Aorta (tissue), 5 donors: ENCODE results near the gene AKT3. TPM values are rescaled to one million over a fixed set of nuclear protein-coding genes. Genes with fewer than 3 reads are reported as not detected.

ENCODE experiments used
- ATAC-seq: fragments of 200-7000 bp; cut with Tn5 transposase; one replicate; pipeline ENCODE4 v1.9.1; 2022; ENCODE audit warnings: moderate library complexity; ENCODE audit not compliant: low FRiP score
- DNase-seq, 2 donors: peaks; one replicate each; pipeline ENCODE4 v3.0.0-alpha.2; 2020
- H3K27ac ChIP-seq, 2 donors: one replicate each; pipeline ENCODE4 v1.5.1; 2013; ENCODE audit warnings: low read length in 2 of 2, mild to moderate bottlenecking in 2 of 2, moderate library complexity in 2 of 2, control low read depth in 1 of 2, inconsistent platforms in 1 of 2, low read depth in 1 of 2
- H3K27me3 ChIP-seq, 2 donors: one replicate each; pipeline ENCODE4 v1.6.1; 2013; ENCODE audit warnings: control low read depth in 1 of 2, low read length in 1 of 2, mild to moderate bottlenecking in 1 of 2, moderate library complexity in 1 of 2; ENCODE audit not compliant: insufficient read depth in 2 of 2, control insufficient read depth in 1 of 2
- H3K36me3 ChIP-seq, 2 donors: one replicate each; pipeline ENCODE4 v1.6.1; 2013; ENCODE audit warnings: control low read depth in 1 of 2, low read length in 1 of 2, mild to moderate bottlenecking in 1 of 2; ENCODE audit not compliant: insufficient read depth in 2 of 2, control insufficient read depth in 1 of 2
- H3K4me1 ChIP-seq, 2 donors: one replicate each; pipeline ENCODE4 v1.6.1; 2013; ENCODE audit warnings: low read length in 2 of 2, control low read depth in 1 of 2, mild to moderate bottlenecking in 1 of 2, moderate library complexity in 1 of 2; ENCODE audit not compliant: insufficient read depth in 2 of 2, control insufficient read depth in 1 of 2
- H3K4me3 ChIP-seq, 2 donors: one replicate each; pipeline ENCODE4 v1.5.1; 2013; ENCODE audit warnings: low read length in 2 of 2, control low read depth in 1 of 2, mild to moderate bottlenecking in 1 of 2
- H3K9me3 ChIP-seq: one replicate; pipeline ENCODE4 v1.6.1; 2013; ENCODE audit warnings: mild to moderate bottlenecking, low read length; ENCODE audit not compliant: control insufficient read depth
- WGBS, 2 donors: extraction: QIAGEN DNeasy Blood & Tissue Kit; methylation state at CpG; one replicate each; pipeline ENCODE4 v1.1.7; 2013; 5-methylcytosine and 5-hydroxymethylcytosine counted together
- intact Hi-C, 2 donors: fragments of 100-400 bp; cut with DNase I; formaldehyde crosslinking; loops; one replicate each; pipeline versions ENCODE4 v1.14.2 to v1.15.0; 2022
- polyA plus RNA-seq, 2 donors: library from polyadenylated mRNA; stranded (reverse); fragments of 200-250 nt; gene quantifications; one replicate each; pipeline ENCODE4 v1.2.3, GENCODE V29; 2013
- total RNA-seq, 2 donors: library from RNA; stranded (reverse); fragmentation: NEBNext Ultra II Directional; extraction: Animal tissue kit (Norgen Biotek cat#: 25700); gene quantifications; one replicate each; pipeline ENCODE4 v1.2.1, GENCODE V29; 2021
- donor health status: healthy with polysubstance abuse.
- donor health status: Bipolar disorder and iron deficiency.
- donor health status: DM: no; HTN: no; CAD: no.
- donor health status: DM: no; HTN: no; CAD: no.
- donor health status: DM: yes; HTN: yes; CAD: no.

The AKT3 gene
- total and polyA plus RNA-seq, 4 donors: 18.6 to 177 (median 104) TPM

DNA sequence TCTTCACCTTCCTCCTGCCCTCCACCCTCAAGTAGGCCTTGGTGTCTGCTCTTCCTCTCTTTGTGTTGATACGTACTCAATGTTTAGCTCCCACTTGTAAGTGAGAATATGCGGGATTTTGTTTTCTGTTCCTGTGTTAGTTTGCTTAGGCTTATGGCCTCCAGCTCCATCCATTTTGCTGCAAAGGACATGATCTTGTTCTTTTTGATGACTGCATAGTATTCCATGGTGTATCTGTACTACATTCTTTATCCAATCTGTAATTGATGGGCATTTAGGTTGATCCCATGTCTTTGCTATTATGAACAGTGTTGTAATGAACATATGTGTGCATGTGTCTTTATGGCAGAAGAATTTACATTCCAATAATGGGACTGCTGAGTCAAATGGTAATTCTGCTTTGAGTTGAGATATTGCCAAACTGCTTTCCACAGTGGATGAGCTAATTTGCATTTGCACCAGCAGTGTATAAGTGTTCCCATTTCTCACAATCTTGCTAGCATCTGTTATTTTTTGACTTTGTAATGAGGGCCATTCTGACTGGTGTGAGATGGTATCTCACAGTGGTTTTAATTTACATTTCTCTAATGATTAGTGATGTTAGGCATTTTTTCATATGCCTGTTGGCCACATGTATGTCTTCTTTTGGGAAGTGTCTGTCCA is 321.5 kb downstream of the AKT3 start:
- no peak for DNase-seq

DNA sequence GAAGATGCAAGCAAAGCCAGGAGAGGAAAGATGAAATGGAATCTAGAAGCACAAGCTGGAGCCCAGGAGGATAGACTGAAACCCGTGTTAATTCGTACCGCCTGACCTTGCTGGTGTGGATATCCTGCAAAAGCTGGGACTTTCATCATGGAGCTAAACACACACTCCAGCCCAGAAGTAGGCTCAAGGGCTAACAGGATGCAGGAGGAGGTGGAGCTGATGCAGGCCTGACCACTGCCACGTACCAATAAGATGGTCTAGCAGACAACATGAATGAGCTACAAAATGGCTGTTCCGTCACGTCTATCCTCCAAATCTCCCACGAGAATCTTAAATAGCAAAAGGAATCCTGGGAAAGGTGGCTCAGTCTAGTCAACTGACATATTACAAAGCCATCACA is 323.9 kb downstream of the AKT3 start:
- H3K4me1 ChIP-seq: peaks cover 1 to 4% of the 10 kb centered on the region in 2 donors
- intact Hi-C loops: no loop called here
- no peak overlapping the region for H3K4me3 ChIP-seq
- no peaks in the 10 kb centered on the region for H3K36me3 ChIP-seq
- H3K27me3 ChIP-seq: no peaks in the 10 kb centered on the region
- peak overlapping the region in 1 of 2 donors; percentile 63 for H3K27ac ChIP-seq
- WGBS, 2 donors: 95 to 96% methylated on average over 7 of the region's 7 CpGs
- DNase-seq: no peak
- no peaks in the 10 kb centered on the region for H3K9me3 ChIP-seq
- no peak for ATAC-seq

More for the DNA sequence above, 321.5 kb downstream of the AKT3 start:
- Histone ChIP-seq H3K27me3 (no peaks in the 10 kb centered on the region), H3K9me3 (no peaks in the 10 kb centered on the region), H3K36me3 (no peaks in the 10 kb centered on the region), H3K4me3 (no peak overlapping the region), H3K4me1 (peaks cover 0 to 4% of the 10 kb centered on the region in 2 donors), H3K27ac (no peak overlapping the region)
- ATAC-seq: no peak
- intact Hi-C loops: no loop called here
- 97 to 100% methylated on average over 2 of the region's 2 CpGs for WGBS, 2 donors

DNA sequence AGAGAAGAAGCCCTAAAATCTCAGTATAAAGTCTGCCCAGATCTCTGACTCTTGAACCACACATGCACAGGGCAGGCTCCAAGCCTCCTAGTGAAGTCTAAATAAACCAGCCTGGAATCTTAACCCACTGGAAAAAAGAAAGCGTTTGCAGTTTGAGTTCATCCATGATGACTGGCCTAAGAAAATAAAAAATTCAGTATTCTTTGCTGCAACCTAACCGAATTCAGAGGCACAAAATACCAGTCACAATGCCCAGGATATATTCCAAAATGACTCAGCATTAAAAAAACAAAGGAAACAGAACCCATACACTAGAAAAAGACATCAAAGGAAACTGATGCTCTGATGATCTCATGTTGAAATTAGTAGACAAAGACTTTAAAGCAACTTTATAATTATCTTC is 325.0 kb downstream of the AKT3 start:
- H3K4me3 ChIP-seq: no peak overlapping the region
- H3K4me1 ChIP-seq: peaks cover 1 to 4% of the 10 kb centered on the region in 2 donors
- H3K27me3 ChIP-seq: no peaks in the 10 kb centered on the region
- WGBS, 2 donors: 0 to 4% methylated on average over 2 of the region's 2 CpGs
- no peaks in the 10 kb centered on the region for H3K9me3 ChIP-seq
- H3K36me3 ChIP-seq: no peaks in the 10 kb centered on the region
- no peak for DNase-seq
- peak overlapping the region in 1 of 2 donors; percentile 67 for H3K27ac ChIP-seq
- no peak for ATAC-seq
- intact Hi-C loops: no loop called here

DNA sequence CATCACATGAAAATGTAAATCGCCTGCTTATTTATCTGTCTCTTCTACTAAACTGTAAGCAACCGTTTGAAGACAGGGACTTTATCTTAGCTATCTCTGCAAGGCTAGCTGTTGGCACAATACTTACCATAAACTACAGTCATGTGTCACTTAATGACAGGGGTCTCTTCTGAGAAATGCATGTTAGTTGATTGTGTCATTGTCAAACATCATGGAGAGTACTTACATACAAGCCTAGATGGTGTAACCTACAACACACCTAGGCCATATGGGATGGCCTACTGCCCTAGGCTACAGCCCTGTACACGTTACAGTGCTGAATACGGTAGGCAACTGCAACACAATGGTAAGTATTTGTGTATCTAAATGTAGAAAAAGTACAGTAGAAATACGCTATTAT is 326.3 kb downstream of the AKT3 start:
- Histone ChIP-seq H3K4me1 (peaks cover 1 to 4% of the 10 kb centered on the region in 2 donors), H3K27me3 (no peaks in the 10 kb centered on the region), H3K9me3 (no peaks in the 10 kb centered on the region), H3K36me3 (no peaks in the 10 kb centered on the region), H3K4me3 (no peak overlapping the region), H3K27ac (no peak overlapping the region)
- intact Hi-C loops: no loop called here
- ATAC-seq: no peak
- DNase-seq: no peak
- 89 to 90% methylated on average over 5 of the region's 5 CpGs for WGBS, 2 donors

DNA sequence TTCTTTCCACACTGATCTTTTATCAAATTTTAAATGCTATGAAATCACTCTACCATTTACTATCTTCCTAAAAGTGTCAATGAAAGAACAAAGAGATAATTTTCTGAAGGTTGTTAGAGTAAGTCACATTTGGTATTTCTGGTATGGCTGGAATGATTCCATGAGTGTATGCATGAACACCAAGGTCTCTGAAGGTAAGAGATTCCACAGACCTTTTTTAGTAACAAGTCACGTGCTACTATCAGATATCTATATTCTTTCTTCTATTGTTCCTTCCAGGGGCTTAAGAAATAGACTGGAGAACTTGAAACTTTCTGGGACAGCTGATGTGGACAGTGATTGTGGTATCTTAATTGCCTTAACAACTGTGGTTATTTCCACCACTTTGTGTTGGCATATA is 329.2 kb downstream of the AKT3 start:
- H3K36me3 ChIP-seq: no peaks in the 10 kb centered on the region
- H3K4me3 ChIP-seq: no peak overlapping the region
- no peak for ATAC-seq
- H3K4me1 ChIP-seq: peaks cover 1 to 4% of the 10 kb centered on the region in 2 donors
- intact Hi-C loops: no loop called here
- no peak overlapping the region for H3K27ac ChIP-seq
- no peaks in the 10 kb centered on the region for H3K9me3 ChIP-seq
- WGBS, 2 donors: 50 to 65% methylated on average over 1 of the region's 1 CpG
- no peak for DNase-seq
- H3K27me3 ChIP-seq: no peaks in the 10 kb centered on the region

DNA sequence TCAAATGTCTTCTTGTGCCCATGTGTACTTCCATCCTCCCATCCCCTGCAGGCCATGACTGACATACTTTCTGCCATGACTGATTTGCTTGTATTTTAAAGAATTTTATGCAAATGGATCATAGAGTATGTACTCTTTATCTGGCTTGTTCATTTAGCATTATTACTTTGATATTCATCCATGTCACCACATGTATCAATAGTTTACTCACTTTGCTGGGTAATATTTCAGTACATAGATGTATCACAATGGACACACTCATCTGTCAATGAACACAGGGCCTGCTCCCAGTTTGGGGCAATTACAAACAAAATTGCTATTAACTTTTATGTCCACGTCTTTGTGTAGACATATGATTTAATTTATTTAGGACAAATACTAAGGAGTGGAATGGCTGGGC is 335.1 kb downstream of the AKT3 start:
- no peaks in the 10 kb centered on the region for H3K27me3 ChIP-seq
- no peaks in the 10 kb centered on the region for H3K9me3 ChIP-seq
- no peak overlapping the region for H3K27ac ChIP-seq
- whole genome bisulfite sequencing, 2 donors: 90 to 92% methylated on average over 1 of the region's 1 CpG
- H3K4me1 ChIP-seq: no peaks in the 10 kb centered on the region
- DNase-seq (no peak), ATAC-seq (no peak)
- H3K36me3 ChIP-seq: peaks cover 4 to 6% of the 10 kb centered on the region in 2 donors
- H3K4me3 ChIP-seq: no peak overlapping the region
- intact Hi-C loops: no loop called here

DNA sequence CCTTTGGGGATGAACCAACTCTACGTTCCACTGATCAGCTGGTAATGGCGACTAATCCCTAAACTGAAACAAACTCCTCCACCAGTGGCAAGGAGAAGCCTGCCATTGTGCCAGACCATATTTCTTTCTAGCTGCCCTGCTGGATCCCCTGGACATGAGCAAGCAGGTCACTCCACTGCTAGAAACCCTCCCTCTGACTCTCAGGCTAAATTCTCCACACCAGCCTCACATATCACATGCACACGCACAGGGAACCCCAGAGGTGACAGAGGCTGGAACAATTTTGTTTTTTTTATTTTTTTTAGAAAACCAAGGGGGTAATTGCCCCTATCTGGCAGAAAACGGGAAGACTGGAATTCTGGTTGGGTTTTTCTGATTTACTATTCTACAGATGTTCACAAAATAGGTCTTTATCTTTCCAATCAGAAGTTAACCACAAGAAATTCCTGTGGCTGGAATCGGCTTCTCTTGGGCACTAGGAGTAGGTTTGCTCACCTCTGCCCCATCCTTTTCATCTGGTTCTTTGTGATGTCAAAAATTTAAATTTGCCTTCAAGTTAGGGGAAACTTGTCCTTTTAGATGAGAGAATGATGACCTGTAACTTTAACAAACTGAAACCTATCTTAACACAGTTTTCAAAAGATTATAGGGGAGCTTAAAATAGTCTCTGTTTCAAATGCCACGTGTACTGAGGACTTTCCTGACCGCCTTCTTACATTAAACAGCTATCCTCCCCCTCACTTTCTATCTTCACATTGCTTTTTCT is 336.1 kb downstream of the AKT3 start:
- DNase-seq (no peak), ATAC-seq (no peak)
- Histone ChIP-seq H3K9me3 (no peaks in the 10 kb centered on the region), H3K36me3 (peaks cover 4 to 6% of the 10 kb centered on the region in 2 donors), H3K27me3 (no peaks in the 10 kb centered on the region), H3K27ac (no peak overlapping the region), H3K4me1 (no peaks in the 10 kb centered on the region), H3K4me3 (no peak overlapping the region)
- intact Hi-C loops: no loop called here
- 75 to 79% methylated on average over 7 of the region's 7 CpGs for WGBS, 2 donors

DNA sequence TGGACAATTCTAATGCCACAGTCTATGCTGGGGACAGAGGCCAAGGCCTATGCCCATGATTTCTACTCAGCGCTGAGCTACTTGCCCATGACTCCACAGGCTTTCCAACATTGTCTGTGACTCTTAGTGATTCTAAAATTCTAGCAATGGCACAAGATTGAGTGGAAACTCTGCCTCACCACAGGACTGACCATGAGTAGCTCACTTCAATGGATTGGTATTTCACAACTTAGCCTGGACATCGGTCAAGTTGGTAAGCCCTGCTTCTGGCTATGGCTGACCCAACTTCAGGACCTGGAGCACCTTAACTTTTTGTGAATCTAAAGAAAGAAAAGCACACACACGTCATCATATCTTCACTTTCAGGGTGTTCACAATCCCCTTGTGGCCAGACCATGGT is 339.1 kb downstream of the AKT3 start:
- WGBS, 2 donors: 93 to 96% methylated on average over 3 of the region's 3 CpGs
- H3K36me3 ChIP-seq: peaks cover 4 to 8% of the 10 kb centered on the region in 2 donors

DNA sequence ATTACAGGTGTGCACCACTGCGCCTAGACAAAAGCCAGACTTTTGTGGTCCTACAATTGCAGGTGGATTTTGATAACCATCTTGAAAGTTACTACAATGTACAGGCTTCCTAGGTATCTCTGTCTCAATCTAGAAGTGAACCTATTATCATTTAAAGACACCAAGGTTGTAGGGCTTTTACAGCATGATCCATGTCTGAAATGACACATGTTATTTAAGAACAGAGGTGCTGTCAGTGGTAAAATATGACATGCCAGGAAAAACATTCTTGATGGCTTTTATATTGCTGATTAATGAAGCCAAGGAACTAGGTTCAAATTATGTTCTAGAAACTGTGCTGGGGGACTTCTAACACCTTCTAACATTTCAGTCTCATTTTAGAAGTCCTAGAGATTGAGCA is 341.1 kb downstream of the AKT3 start:
- no peak for ATAC-seq
- peaks cover 4 to 11% of the 10 kb centered on the region in 2 donors for H3K36me3 ChIP-seq

More for the DNA sequence above, 339.1 kb downstream of the AKT3 start:
- no peak for DNase-seq
- no peak for ATAC-seq
- no peak overlapping the region for H3K4me3 ChIP-seq
- no peaks in the 10 kb centered on the region for H3K4me1 ChIP-seq
- H3K27me3 ChIP-seq: no peaks in the 10 kb centered on the region
- no peak overlapping the region for H3K27ac ChIP-seq
- no peaks in the 10 kb centered on the region for H3K9me3 ChIP-seq
- intact Hi-C loops: no loop called here

More for the DNA sequence above, 341.1 kb downstream of the AKT3 start:
- Histone ChIP-seq H3K4me3 (no peak overlapping the region), H3K27ac (no peak overlapping the region), H3K9me3 (no peaks in the 10 kb centered on the region), H3K4me1 (no peaks in the 10 kb centered on the region), H3K27me3 (no peaks in the 10 kb centered on the region)
- WGBS, 2 donors: 100% methylated on average over 1 of the region's 1 CpG
- DNase-seq: no peak
- intact Hi-C loops: no loop called here
